Caco-2 (cell line): ENCODE data around the gene PEX16. TPM values are rescaled to one million over a fixed set of nuclear protein-coding genes. Genes with fewer than 3 reads are reported as not detected.

Source experiments
- BruUV-seq: library from RNA; stranded (reverse); fragments of 400-500 nt; replicated peaks from 2 replicates; lab custom pipeline; 2021; lab: Mats Ljungman, UMichigan
- CTCF ChIA-PET: fragments of 300-600 bp; sonication (Branson Sonifier 250); formaldehyde crosslinking; loops from one replicate; lab custom pipeline; 2022; ENCODE audit warnings: antibody characterized with exemption; lab: Charles Lee
- POLR2A ChIA-PET: fragments of 300-600 bp; sonication (Branson Sonifier 250); formaldehyde crosslinking; loops from one replicate; lab custom pipeline; 2022; ENCODE audit warnings: antibody characterized with exemption; lab: Charles Lee
- DNase-seq, 2 experiments: peaks; one replicate each; pipeline versions ENCODE4 v3.0.0 to v3.0.0-alpha.2; 2020 to 2022
- H3K27me3 ChIP-seq: replicated peaks from 2 replicates; pipeline ENCODE4 v1.6.0; 2011; ENCODE audit warnings: low read length; ENCODE audit not compliant: control insufficient read depth, insufficient read depth
- H3K36me3 ChIP-seq: 2 replicates; pipeline ENCODE4 v1.5.1; 2011; ENCODE audit warnings: low read length; ENCODE audit not compliant: control insufficient read depth, insufficient read depth
- H3K4me1 ChIP-seq: fragments of 250-450 bp; sonication (Bioruptor Pico); 2 replicates; pipeline ENCODE4 v1.5.1; 2020; ENCODE audit warnings: mild to moderate bottlenecking
- H3K4me3 ChIP-seq: 2 replicates; pipeline ENCODE4 v1.5.1; 2011; ENCODE audit warnings: low read depth, mild to moderate bottlenecking, control low read depth, low read length
- H3K9me3 ChIP-seq: fragments of 250-450 bp; sonication (Bioruptor Pico); 2 replicates; pipeline ENCODE4 v1.5.1; 2020; ENCODE audit warnings: mild to moderate bottlenecking, moderate library complexity
- H3K27ac Mint-ChIP-seq: one replicate; pipeline ENCODE4 v1.8.0; 2022; ENCODE audit warnings: mixed read lengths; ENCODE audit not compliant: unreplicated experiment
- H3K27me3 Mint-ChIP-seq: one replicate; pipeline ENCODE4 v1.8.0; 2022; ENCODE audit warnings: mixed read lengths; ENCODE audit not compliant: insufficient read depth, unreplicated experiment
- H3K36me3 Mint-ChIP-seq: one replicate; pipeline ENCODE4 v1.8.0; 2022; ENCODE audit warnings: mild to moderate bottlenecking, mixed read lengths; ENCODE audit not compliant: insufficient read depth, unreplicated experiment
- H3K4me1 Mint-ChIP-seq: one replicate; pipeline ENCODE4 v1.8.0; 2022; ENCODE audit warnings: low read depth, mixed read lengths; ENCODE audit not compliant: unreplicated experiment
- H3K4me3 Mint-ChIP-seq: one replicate; pipeline ENCODE4 v1.8.0; 2022; ENCODE audit warnings: mild to moderate bottlenecking, moderate library complexity, mixed read lengths; ENCODE audit not compliant: unreplicated experiment
- H3K9me3 Mint-ChIP-seq: one replicate; pipeline ENCODE4 v1.8.0; 2022; ENCODE audit warnings: mixed read lengths; ENCODE audit not compliant: unreplicated experiment
- intact Hi-C: fragments of 100-400 bp; cut with micrococcal nuclease; formaldehyde crosslinking; loops from one replicate; pipeline ENCODE4 v1.10.0; 2022; ENCODE audit not compliant: unreplicated experiment
- total RNA-seq: library from RNA; stranded (reverse); gene quantifications from 2 replicates; pipeline ENCODE4 v1.2.3, GENCODE V29; 2022
- TF ChIP-seq, protein P1 (sequence below), 2 experiments: fragments of 200-600 bp in 1 of 2; IDR thresholded peaks; 1 replicate in 1 of 2; 2 replicates in 1 of 2; pipeline versions ENCODE4 v1.5.1 to v1.8.0; 2011 to 2022; ENCODE audit warnings: antibody characterized with exemption in 1 of 2, control low read depth in 1 of 2, inconsistent platforms in 1 of 2, low read depth in 1 of 2, low read length in 1 of 2, mild to moderate bottlenecking in 1 of 2, moderate library complexity in 1 of 2; ENCODE audit not compliant: insufficient read depth in 1 of 2, severe bottlenecking in 1 of 2, unreplicated experiment in 1 of 2

The PEX16 gene
- total RNA-seq, 1 experiment from 2014 or later = 41.4 TPM

- Histone ChIP-seq H3K27me3 (no peaks in the 10 kb centered on the region), H3K9me3 (no peaks in the 10 kb centered on the region), H3K36me3 (peaks cover 3% of the 10 kb centered on the region), H3K4me1 (no peaks in the 10 kb centered on the region; the same call in 1 of the 2 replicates), H3K4me3 (no peak overlapping the region)
- Mint-ChIP-seq H3K9me3 (no peaks in the 10 kb centered on the region), H3K4me1 (no peaks in the 10 kb centered on the region), H3K27ac (no peak overlapping the region), H3K27me3 (no peaks in the 10 kb centered on the region), H3K4me3 (no peak overlapping the region), H3K36me3 (peaks cover 34% of the 10 kb centered on the region)
- DNase-seq = no peak
- no TSS peak for BruUV-seq
- intact Hi-C loops = no loop called here
- ChIA-PET POLR2A (interaction anchor here (1.2 kb wide), 1 partner anchor 12 kb away, joined by 3 read pairs; no protein-coding TSS in a partner anchor), CTCF (interaction anchor here (0.9 kb wide), 1 partner anchor 97 kb away, joined by 3 read pairs; no protein-coding TSS in a partner anchor)
- TF ChIP-seq, protein P1, sequence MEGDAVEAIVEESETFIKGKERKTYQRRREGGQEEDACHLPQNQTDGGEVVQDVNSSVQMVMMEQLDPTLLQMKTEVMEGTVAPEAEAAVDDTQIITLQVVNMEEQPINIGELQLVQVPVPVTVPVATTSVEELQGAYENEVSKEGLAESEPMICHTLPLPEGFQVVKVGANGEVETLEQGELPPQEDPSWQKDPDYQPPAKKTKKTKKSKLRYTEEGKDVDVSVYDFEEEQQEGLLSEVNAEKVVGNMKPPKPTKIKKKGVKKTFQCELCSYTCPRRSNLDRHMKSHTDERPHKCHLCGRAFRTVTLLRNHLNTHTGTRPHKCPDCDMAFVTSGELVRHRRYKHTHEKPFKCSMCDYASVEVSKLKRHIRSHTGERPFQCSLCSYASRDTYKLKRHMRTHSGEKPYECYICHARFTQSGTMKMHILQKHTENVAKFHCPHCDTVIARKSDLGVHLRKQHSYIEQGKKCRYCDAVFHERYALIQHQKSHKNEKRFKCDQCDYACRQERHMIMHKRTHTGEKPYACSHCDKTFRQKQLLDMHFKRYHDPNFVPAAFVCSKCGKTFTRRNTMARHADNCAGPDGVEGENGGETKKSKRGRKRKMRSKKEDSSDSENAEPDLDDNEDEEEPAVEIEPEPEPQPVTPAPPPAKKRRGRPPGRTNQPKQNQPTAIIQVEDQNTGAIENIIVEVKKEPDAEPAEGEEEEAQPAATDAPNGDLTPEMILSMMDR (IDR thresholded peaks at IDR 0.05; ENCODE audit: insufficient read depth in 1 of 2, low read depth in 1 of 2, low read length in 1 of 2, severe bottlenecking in 1 of 2, unreplicated experiment in 1 of 2) = no peak
Observed at GRCh38 chr11:45909594-45910475, 7.8 kb downstream of the PEX16 start.

DNA sequence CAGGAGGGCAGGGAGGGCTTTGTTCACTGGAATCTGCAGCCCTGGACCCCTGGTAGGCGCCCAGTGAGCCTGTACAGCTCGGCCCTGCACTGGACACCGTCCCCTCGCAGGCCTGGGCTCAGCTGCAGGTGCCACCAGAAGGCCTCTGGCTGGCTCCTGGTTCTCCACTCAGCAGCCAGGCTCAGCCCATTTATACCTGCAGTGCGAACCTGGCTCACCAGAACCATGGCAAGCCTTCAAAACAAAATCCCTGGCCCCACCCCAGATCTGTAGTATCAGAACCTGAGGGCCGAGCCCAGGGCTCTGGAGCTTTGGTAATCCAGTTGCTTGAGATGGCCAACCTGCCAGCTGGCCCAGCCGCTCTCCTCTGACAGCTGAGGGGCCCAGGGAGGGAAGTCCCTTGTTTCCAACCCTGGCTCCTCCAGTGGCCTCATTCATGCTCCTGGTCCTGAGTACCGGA, 9.7 kb downstream of the PEX16 start:
- Mint-ChIP-seq H3K9me3 (no peaks in the 10 kb centered on the region), H3K27ac (no peak overlapping the region), H3K27me3 (no peaks in the 10 kb centered on the region), H3K4me3 (no peak overlapping the region), H3K4me1 (no peaks in the 10 kb centered on the region), H3K36me3 (peaks cover 42% of the 10 kb centered on the region)
- ChIA-PET CTCF (no interaction called here), POLR2A (no interaction called here)
- no peaks in the 10 kb centered on the region for H3K27me3 ChIP-seq
- no TSS peak for BruUV-seq
- H3K36me3 ChIP-seq = no peaks in the 10 kb centered on the region; the same call in none of the 2 replicates
- H3K9me3 ChIP-seq = no peaks in the 10 kb centered on the region
- H3K4me1 ChIP-seq = no peaks in the 10 kb centered on the region; the same call in 1 of the 2 replicates
- H3K4me3 ChIP-seq = no peak overlapping the region
- no peak for DNase-seq
- TF ChIP-seq, protein P1 (IDR thresholded peaks at IDR 0.05; ENCODE audit: insufficient read depth in 1 of 2, low read depth in 1 of 2, low read length in 1 of 2, severe bottlenecking in 1 of 2, unreplicated experiment in 1 of 2) = no peak
- intact Hi-C loops = no loop called here

DNA sequence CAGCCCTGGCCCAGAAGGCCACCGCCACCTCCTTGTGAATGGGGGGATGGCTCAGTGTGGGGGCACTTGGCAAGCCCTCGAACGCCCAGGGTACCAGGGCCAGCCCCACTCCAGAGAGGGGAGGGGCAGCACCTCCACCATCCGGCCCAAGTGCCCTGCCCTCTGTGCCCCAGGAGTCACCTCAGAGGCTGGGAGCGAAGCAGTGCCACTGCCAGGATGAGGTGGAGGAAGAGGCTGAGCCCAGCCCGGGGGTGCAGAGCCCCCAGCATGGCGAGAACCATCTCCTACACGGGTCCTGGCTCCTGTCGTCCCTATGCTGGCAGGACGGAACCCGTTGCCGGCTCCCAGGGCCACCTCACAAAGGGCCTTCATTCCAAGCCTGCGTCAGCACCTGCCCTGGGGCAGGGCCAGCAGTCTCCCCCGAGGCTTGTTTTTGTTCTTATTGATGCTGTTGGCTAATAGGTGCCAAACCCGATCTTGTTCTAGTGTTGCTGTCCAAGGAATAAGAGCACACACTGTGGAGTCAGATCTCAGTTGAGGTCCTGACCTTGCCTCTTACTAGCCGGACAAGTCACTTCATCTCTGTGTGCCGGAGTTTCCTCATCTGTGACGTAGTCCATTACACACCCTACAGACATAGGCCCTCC, 10.6 kb downstream of the PEX16 start, which contains the start of gene FREY1:
Gene FREY1 (minus strand): TSS at position 307 of the 647 bp plus-strand sequence. CDS start 26 bp downstream, at position 281.
- ChIA-PET POLR2A (no interaction called here), CTCF (no interaction called here)
- Mint-ChIP-seq H3K4me3 (no peak within 1 kb of the TSS), H3K27me3 (no peaks in the 10 kb centered on the region), H3K4me1 (no peaks in the 10 kb centered on the region), H3K9me3 (no peaks in the 10 kb centered on the region), H3K27ac (peak within 1 kb of the TSS; percentile 11), H3K36me3 (peaks cover 45% of the 10 kb centered on the region)
- no TSS peak for BruUV-seq
- Histone ChIP-seq H3K4me1 (no peaks in the 10 kb centered on the region; the same call in 1 of the 2 replicates), H3K4me3 (no peak within 1 kb of the TSS), H3K36me3 (no peaks in the 10 kb centered on the region; the same call in none of the 2 replicates), H3K9me3 (no peaks in the 10 kb centered on the region), H3K27me3 (no peaks in the 10 kb centered on the region)
- no peak for DNase-seq
- TF ChIP-seq, protein P1 (IDR thresholded peaks at IDR 0.05; ENCODE audit: insufficient read depth in 1 of 2, low read depth in 1 of 2, low read length in 1 of 2, severe bottlenecking in 1 of 2, unreplicated experiment in 1 of 2) = no peak
- intact Hi-C loops = no loop called here
